ENCODE data around the gene AGPAT3. TPM values are rescaled to one million over a fixed set of nuclear protein-coding genes. Genes with fewer than 3 reads are reported as not detected.
"Not testable (repeated sequence)": the region's sequence is repeated elsewhere in the genome, so short reads cannot be mapped to it uniquely, and the experiment has no call there.

Gene AGPAT3
- 10 to 100 TPM; 44.8 to 100.0 TPM for total RNA-seq

- peak; percentile 8 for ATAC-seq (replicated peaks)
- peaks cover 32% of the 10 kb centered on the region for H3K36me3 Mint-ChIP-seq (ENCODE audit: low read depth)
- H3K4me3 Mint-ChIP-seq = peak within 1 kb of the TSS; percentile 93
- H3K9me3 Mint-ChIP-seq = no peaks in the 10 kb centered on the region
- H3K27me3 Mint-ChIP-seq = no peaks in the 10 kb centered on the region
- peaks cover 30% of the 10 kb centered on the region for H3K4me1 Mint-ChIP-seq
- peak within 1 kb of the TSS; percentile 94 for H3K27ac Mint-ChIP-seq
These were observed at the start of gene AGPAT3 for GRCh38 chr21:43864962-43865539. TSS of gene AGPAT3 (plus strand) at chr21:43865223. CDS start at chr21:43959682, 94,459 bp downstream.

GRCh38 chr21:43815991-43816390 lies 49.0 kb upstream of the AGPAT3 start:
- no peak for ATAC-seq (replicated peaks)
- Mint-ChIP-seq H3K4me1 (peaks cover 5% of the 10 kb centered on the region), H3K36me3 (ENCODE audit: low read depth) (no peaks in the 10 kb centered on the region), H3K4me3 (no peak overlapping the region), H3K27ac (no peak overlapping the region), H3K27me3 (no peaks in the 10 kb centered on the region), H3K9me3 (peaks cover 5% of the 10 kb centered on the region)

- Mint-ChIP-seq H3K4me1 (peaks cover 5% of the 10 kb centered on the region), H3K27me3 (no peaks in the 10 kb centered on the region)
These were observed 48.4 kb upstream of the AGPAT3 start for GRCh38 chr21:43816611-43817071.

GRCh38 chr21:43817157-43818086 lies 47.6 kb upstream of the AGPAT3 start:
- no peak for ATAC-seq (replicated peaks)
- Mint-ChIP-seq H3K4me1 (peaks cover 5% of the 10 kb centered on the region), H3K27me3 (no peaks in the 10 kb centered on the region), H3K36me3 (ENCODE audit: low read depth) (no peaks in the 10 kb centered on the region), H3K4me3 (no peak overlapping the region), H3K27ac (no peak overlapping the region), H3K9me3 (peaks cover 5% of the 10 kb centered on the region)

More at GRCh38 chr21:43816611-43817071, 48.4 kb upstream of the AGPAT3 start:
- Mint-ChIP-seq H3K9me3 (peaks cover 5% of the 10 kb centered on the region), H3K4me3 (no peak overlapping the region), H3K36me3 (ENCODE audit: low read depth) (no peaks in the 10 kb centered on the region), H3K27ac (no peak overlapping the region)
- ATAC-seq (replicated peaks) = no peak

- Mint-ChIP-seq H3K9me3 (peaks cover 5% of the 10 kb centered on the region), H3K27me3 (no peaks in the 10 kb centered on the region), H3K4me3 (no peak overlapping the region), H3K27ac (no peak overlapping the region), H3K36me3 (ENCODE audit: low read depth) (no peaks in the 10 kb centered on the region), H3K4me1 (peaks cover 5% of the 10 kb centered on the region)
- ATAC-seq (replicated peaks) = no peak
These were observed 46.3 kb upstream of the AGPAT3 start for GRCh38 chr21:43818685-43819084.

GRCh38 chr21:43819511-43820405 lies 45.3 kb upstream of the AGPAT3 start:
- Mint-ChIP-seq H3K9me3 (peaks cover 5% of the 10 kb centered on the region), H3K27me3 (no peaks in the 10 kb centered on the region), H3K4me3 (no peak overlapping the region), H3K27ac (no peak overlapping the region), H3K36me3 (ENCODE audit: low read depth) (no peaks in the 10 kb centered on the region), H3K4me1 (peaks cover 3% of the 10 kb centered on the region)
- ATAC-seq (replicated peaks) = no peak

- H3K9me3 Mint-ChIP-seq = peaks cover 5% of the 10 kb centered on the region
- H3K27ac Mint-ChIP-seq = no peak overlapping the region
- H3K36me3 Mint-ChIP-seq (ENCODE audit: low read depth) = no peaks in the 10 kb centered on the region
- ATAC-seq (replicated peaks) = no peak
- H3K4me1 Mint-ChIP-seq = no peaks in the 10 kb centered on the region
- no peak overlapping the region for H3K4me3 Mint-ChIP-seq
- no peaks in the 10 kb centered on the region for H3K27me3 Mint-ChIP-seq
These were observed 44.6 kb upstream of the AGPAT3 start for GRCh38 chr21:43820466-43820865.

GRCh38 chr21:43822166-43822565 lies 42.9 kb upstream of the AGPAT3 start:
- H3K4me1 Mint-ChIP-seq; H3K27me3 Mint-ChIP-seq; H3K36me3 Mint-ChIP-seq (ENCODE audit: low read depth); H3K27ac Mint-ChIP-seq; ATAC-seq (replicated peaks); H3K9me3 Mint-ChIP-seq; H3K4me3 Mint-ChIP-seq: not testable (repeated sequence)

GRCh38 chr21:43822741-43823140 lies 42.3 kb upstream of the AGPAT3 start:
- not testable (repeated sequence) for ATAC-seq (replicated peaks); H3K4me3 Mint-ChIP-seq; H3K4me1 Mint-ChIP-seq; H3K27me3 Mint-ChIP-seq; H3K27ac Mint-ChIP-seq; H3K9me3 Mint-ChIP-seq; H3K36me3 Mint-ChIP-seq (ENCODE audit: low read depth)

- Mint-ChIP-seq H3K27ac (no peak overlapping the region), H3K4me1 (no peaks in the 10 kb centered on the region), H3K9me3 (no peaks in the 10 kb centered on the region), H3K36me3 (ENCODE audit: low read depth) (no peaks in the 10 kb centered on the region), H3K4me3 (no peak overlapping the region), H3K27me3 (peaks cover 6% of the 10 kb centered on the region)
- ATAC-seq (replicated peaks) = no peak
These were observed 40.4 kb upstream of the AGPAT3 start for GRCh38 chr21:43824333-43825241.

- Mint-ChIP-seq H3K36me3 (ENCODE audit: low read depth) (no peaks in the 10 kb centered on the region), H3K27ac (no peak overlapping the region), H3K9me3 (no peaks in the 10 kb centered on the region), H3K27me3 (peaks cover 6% of the 10 kb centered on the region), H3K4me3 (no peak overlapping the region), H3K4me1 (no peaks in the 10 kb centered on the region)
- no peak for ATAC-seq (replicated peaks)
These were observed 39.6 kb upstream of the AGPAT3 start for GRCh38 chr21:43825242-43825935.

- Mint-ChIP-seq H3K27ac (no peak overlapping the region), H3K36me3 (ENCODE audit: low read depth) (no peaks in the 10 kb centered on the region), H3K4me3 (no peak overlapping the region), H3K4me1 (no peaks in the 10 kb centered on the region), H3K27me3 (peaks cover 6% of the 10 kb centered on the region), H3K9me3 (no peaks in the 10 kb centered on the region)
- no peak for ATAC-seq (replicated peaks)
These were observed 38.9 kb upstream of the AGPAT3 start for GRCh38 chr21:43825936-43826622.

GRCh38 chr21:43826623-43826974 lies 38.4 kb upstream of the AGPAT3 start:
- no peaks in the 10 kb centered on the region for H3K4me1 Mint-ChIP-seq
- no peaks in the 10 kb centered on the region for H3K36me3 Mint-ChIP-seq (ENCODE audit: low read depth)
- H3K4me3 Mint-ChIP-seq = no peak overlapping the region
- H3K27ac Mint-ChIP-seq = no peak overlapping the region
- no peak for ATAC-seq (replicated peaks)
- H3K9me3 Mint-ChIP-seq = no peaks in the 10 kb centered on the region
- peaks cover 6% of the 10 kb centered on the region for H3K27me3 Mint-ChIP-seq
